Testis (tissue), 2 donors: Measurements from ENCODE around the gene TMEM184B.

ENCODE experiments used
- CTCF ChIP-seq, 3 experiments: fragments of 450-650 bp in 2 of 3; fragments of 200-600 bp in 1 of 3; sonication (generic) in 1 of 3; IDR thresholded peaks; one replicate each; pipeline ENCODE4 v1.5.1; 2016 to 2019; ENCODE audit warnings: antibody characterized with exemption in 3 of 3, mild to moderate bottlenecking in 2 of 3, moderate library complexity in 1 of 3
- POLR2A ChIP-seq: fragments of 450-650 bp; IDR thresholded peaks from one replicate; pipeline ENCODE4 v1.6.1; 2017; ENCODE audit warnings: antibody characterized with exemption, mild to moderate bottlenecking, moderate library complexity

- TF ChIP-seq CTCF (IDR thresholded peaks at IDR 0.05) (no peak), POLR2A (no peak)
Measured at GRCh38 chr22:38218661-38219622, 53.9 kb downstream of the TMEM184B start.
